ENCODE measurements around the gene CKS2.

The CKS2 gene

DNA sequence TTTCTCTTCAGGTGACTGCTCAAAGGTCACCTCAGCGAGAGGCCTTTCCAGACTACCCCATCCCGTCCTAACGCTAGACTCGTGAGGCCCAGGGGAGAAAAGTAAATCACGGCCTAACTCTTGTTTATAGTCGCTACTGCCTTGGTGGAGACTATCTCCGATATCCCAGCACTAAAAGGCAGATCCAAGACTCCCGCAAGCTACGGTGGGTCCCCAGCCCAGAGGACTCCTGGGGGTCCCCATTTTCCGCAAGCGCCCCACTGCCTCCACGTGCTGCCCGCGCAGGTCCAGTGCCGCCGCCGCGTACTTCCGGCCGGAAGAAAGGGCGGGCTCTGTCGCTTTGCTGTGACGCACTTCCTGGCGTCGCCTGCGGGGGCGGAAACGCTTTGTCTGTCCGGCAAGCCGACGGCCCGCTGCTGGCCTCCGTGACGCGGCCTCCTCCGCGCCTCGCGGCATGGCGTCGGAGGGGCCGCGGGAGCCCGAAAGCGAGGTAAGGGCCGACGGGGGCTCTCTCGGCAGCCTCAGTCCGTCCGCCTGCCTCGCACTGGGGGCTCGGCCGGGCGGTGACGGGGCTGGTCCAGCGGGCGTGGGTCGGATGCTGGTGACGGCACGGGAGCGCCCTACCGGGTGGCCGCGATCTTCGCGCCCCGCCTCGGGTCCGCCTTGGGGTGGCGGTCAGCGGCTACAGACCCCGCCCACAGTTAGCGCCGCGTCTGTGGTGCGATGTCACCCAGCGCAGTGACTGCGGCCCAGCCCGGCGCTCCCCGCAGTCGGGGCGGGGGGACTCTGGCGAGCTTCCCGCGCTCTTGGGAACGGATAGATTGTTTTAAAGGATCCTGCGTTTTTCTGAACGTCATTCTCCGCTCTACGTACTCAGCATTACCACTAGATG is 7.4 kb downstream of the CKS2 start, which contains the start of gene SECISBP2:
TSS of gene SECISBP2 (plus strand) at position 378 of the 892 bp plus-strand sequence. CDS start at position 455, 77 bp downstream.
- ChIA-PET POLR2A (ENCODE audit: low non-redundant PET) (interaction anchor here (0.9 kb wide), 1 partner anchor 31 kb away, joined by 3 read pairs; no protein-coding TSS in a partner anchor), CTCF (interaction anchor here (0.5 to 0.7 kb wide), 6 partner anchors 11 to 1043 kb away, joined by 3 to 4 read pairs (median 3); no protein-coding TSS in a partner anchor)
- TF ChIP-seq, protein P1, sequence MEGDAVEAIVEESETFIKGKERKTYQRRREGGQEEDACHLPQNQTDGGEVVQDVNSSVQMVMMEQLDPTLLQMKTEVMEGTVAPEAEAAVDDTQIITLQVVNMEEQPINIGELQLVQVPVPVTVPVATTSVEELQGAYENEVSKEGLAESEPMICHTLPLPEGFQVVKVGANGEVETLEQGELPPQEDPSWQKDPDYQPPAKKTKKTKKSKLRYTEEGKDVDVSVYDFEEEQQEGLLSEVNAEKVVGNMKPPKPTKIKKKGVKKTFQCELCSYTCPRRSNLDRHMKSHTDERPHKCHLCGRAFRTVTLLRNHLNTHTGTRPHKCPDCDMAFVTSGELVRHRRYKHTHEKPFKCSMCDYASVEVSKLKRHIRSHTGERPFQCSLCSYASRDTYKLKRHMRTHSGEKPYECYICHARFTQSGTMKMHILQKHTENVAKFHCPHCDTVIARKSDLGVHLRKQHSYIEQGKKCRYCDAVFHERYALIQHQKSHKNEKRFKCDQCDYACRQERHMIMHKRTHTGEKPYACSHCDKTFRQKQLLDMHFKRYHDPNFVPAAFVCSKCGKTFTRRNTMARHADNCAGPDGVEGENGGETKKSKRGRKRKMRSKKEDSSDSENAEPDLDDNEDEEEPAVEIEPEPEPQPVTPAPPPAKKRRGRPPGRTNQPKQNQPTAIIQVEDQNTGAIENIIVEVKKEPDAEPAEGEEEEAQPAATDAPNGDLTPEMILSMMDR (conservative IDR thresholded peaks at IDR 0.05; ENCODE audit: low read depth), result peak; percentile 83

DNA sequence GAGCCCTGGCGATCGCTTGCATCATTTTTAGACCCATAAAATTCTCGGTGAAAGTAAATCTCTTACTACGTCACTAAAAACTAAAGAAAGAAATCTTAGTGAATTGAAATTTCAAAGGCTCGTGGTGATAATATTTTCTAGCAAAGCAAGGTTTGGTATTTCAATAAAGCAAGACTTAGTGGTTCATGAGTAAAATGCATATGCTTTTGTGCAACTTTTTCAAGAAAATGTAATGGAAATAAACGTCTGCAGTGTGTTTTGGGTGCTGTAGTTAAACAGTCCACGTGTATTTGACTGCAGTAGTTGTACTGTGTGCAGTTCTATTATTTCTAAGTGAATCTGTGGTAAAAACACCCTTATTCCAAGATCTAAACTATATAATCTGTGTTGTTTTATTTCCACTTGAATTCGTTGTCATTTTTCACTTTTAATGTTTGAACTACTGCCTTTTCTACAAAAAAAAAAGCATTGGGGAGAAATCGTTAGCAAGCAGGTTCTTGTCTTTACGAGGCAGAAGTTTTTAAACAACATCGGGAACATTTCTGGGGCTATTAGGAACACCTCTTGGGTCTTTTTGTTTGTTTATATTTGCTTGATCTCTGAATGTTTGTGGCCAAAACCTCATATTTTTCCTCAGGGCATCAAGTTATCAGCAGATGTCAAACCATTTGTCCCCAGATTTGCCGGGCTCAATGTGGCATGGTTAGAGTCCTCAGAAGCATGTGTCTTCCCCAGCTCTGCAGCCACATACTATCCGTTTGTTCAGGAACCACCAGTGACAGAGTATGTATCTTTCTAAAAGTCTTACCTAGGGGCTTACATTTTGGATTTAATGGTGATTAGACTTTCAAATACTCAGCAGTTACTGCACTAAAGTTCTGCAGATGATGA is 8.3 kb downstream of the CKS2 start:
- TF ChIP-seq, protein P1 (conservative IDR thresholded peaks at IDR 0.05; ENCODE audit: low read depth), result peak; percentile 41; the same call in 1 of the 2 replicates
- ChIA-PET CTCF (interaction anchor here (0.7 kb wide), 1 partner anchor 173 kb away, joined by 3 read pairs; no protein-coding TSS in a partner anchor), POLR2A (ENCODE audit: low non-redundant PET) (interaction anchor here (0.9 kb wide), 1 partner anchor 30 kb away, joined by 3 read pairs; no protein-coding TSS in a partner anchor)
- peak overlapping the region; percentile 99 for H3K27ac ChIP-seq
- DNase-seq (ENCODE audit: low spot score), result no peak

More for the DNA sequence above, 7.4 kb downstream of the CKS2 start, which contains the start of gene SECISBP2:
- peak; percentile 92 for DNase-seq (ENCODE audit: low spot score)
- H3K27ac ChIP-seq, result peak within 1 kb of the TSS; percentile 99

DNA sequence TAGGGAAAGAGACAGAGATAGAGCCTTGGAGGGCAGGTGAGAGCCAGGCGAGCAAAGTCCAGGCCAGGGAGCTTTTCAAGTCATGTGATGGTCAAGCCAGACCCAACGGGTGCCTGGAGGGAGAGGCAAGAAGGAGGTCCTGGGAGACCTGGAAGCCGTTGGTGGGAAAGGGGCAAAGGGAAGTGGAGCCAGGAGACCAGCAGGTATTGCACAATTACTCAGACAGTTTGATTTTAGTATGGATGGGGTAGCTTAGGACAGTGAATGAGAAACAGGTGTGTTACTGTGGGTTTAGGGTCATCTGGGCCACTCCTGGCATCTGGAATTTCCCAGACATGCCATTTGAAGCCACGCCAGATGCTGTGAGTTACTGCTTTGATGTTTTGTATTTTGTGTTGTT is 12.4 kb downstream of the CKS2 start:
- TF ChIP-seq, protein P1 (conservative IDR thresholded peaks at IDR 0.05; ENCODE audit: low read depth), result no peak
- H3K27ac ChIP-seq, result no peak overlapping the region
- ChIA-PET POLR2A (ENCODE audit: low non-redundant PET) (no interaction called here), CTCF (no interaction called here)
- no peak for DNase-seq (ENCODE audit: low spot score)

DNA sequence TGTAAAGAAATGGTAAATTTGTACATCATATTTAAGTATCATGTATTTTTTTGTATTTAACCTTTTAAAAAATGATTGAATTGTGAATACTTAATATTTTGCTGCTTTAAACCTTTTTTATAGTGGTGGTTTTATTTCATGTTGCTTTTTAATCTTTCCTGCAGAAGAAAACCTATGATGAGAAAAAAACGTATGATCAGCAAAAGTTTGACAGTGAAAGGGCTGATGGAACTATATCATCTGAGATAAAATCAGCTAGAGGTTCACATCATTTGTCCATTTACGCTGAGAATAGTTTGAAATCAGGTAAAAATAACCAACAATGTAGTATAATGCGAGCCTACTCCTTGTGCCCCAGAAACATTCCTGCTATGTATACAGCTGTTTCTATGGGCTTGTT is 14.7 kb downstream of the CKS2 start:
- POLR2A ChIA-PET (ENCODE audit: low non-redundant PET), result no interaction called here
- TF ChIP-seq, protein P1 (conservative IDR thresholded peaks at IDR 0.05; ENCODE audit: low read depth), result no peak
- CTCF ChIA-PET, result interaction anchor here (1.4 kb wide), 1 partner anchor 224 kb away, joined by 3 read pairs; no protein-coding TSS in a partner anchor
- H3K27ac ChIP-seq, result no peak overlapping the region
- no peak for DNase-seq (ENCODE audit: low spot score)

DNA sequence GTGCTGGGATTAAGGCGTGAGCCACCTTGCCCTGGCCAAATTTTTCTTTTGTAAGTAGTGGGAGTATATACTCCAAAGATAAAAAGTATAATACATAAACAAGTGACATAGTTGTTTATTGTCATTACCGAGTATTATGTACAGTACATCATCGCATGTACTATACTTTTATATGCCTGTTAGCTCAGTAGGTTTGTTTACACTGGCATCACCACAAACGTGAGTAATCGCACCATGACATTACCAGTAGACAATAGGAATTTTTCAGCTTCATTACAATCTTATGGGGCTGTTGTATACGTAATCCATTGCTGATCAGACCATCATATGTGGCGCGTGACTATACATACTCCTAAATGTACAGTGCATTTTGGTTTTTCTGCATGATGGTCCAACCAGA is 17.1 kb downstream of the CKS2 start:
- no peak overlapping the region for H3K27ac ChIP-seq
- ChIA-PET CTCF (interaction anchor here (1.0 kb wide), 1 partner anchor 266 kb away, joined by 4 read pairs; no protein-coding TSS in a partner anchor), POLR2A (ENCODE audit: low non-redundant PET) (no interaction called here)
- no peak for DNase-seq (ENCODE audit: low spot score)
- TF ChIP-seq, protein P1 (conservative IDR thresholded peaks at IDR 0.05; ENCODE audit: low read depth), result no peak

DNA sequence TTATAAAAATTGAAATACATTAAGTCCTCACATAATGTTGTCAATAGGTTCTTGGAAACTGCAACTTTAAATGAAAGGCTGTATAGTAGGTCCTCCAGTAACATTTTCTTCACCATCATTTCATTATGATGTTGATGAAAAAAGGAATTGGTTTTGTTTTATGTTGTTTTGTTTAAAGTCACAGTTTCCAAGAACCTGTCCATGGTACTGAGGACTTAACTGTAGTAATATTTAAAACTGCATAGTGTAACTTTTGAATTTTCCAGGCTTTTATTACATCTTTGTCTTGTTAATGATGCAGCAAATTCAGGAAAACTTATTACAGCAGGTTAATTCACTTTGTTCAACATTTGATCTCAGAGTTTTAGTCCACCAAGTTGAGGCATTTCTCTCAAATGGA is 18.9 kb downstream of the CKS2 start:
- ChIA-PET CTCF (no interaction called here), POLR2A (ENCODE audit: low non-redundant PET) (no interaction called here)
- TF ChIP-seq, protein P1 (conservative IDR thresholded peaks at IDR 0.05; ENCODE audit: low read depth), result no peak
- H3K27ac ChIP-seq, result no peak overlapping the region
- no peak for DNase-seq (ENCODE audit: low spot score)

Data from RWPE1 (cell line).